ENCODE results near the gene CATSPERE. TPM values are rescaled to one million over a fixed set of nuclear protein-coding genes. Genes with fewer than 3 reads are reported as not detected.

CATSPERE gene
- total RNA-seq, 1 experiment from 2014 or later = 1.2 TPM

DNA sequence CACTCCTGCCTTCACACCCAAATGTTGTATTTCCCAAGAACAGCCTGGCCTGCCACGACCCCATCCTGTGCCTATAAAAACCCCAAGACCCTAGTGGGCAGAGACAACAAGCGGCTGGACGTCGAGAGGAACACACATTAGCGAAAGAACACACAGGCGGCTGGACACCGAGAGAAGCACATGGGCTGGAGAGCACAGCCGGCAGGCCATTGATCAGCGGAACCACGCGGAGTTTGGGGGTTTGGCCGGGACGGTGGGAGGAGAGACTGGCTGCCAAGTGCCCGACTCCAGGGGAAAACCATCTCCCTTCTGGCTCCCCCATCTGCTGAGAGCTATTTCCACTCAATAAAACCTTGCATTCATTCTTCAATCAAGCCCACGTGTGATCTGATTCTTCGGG is 181.5 kb downstream of the CATSPERE start:
- Histone ChIP-seq H3K27me3 (ENCODE audit: insufficient read depth, low read depth) (peaks cover 5% of the 10 kb centered on the region; the same call in 1 of the 2 replicates), H4K20me1 (ENCODE audit: insufficient read depth) (no peaks in the 10 kb centered on the region), H3F3A (ENCODE audit: insufficient read depth, low read depth) (no peaks in the 10 kb centered on the region), H2AFZ (no peak overlapping the region), H3K79me2 (ENCODE audit: low read depth) (no peaks in the 10 kb centered on the region), H3K27ac (no peak overlapping the region), H3K4me3 (no peak overlapping the region), H3K4me2 (no peak overlapping the region), H3K36me3 (ENCODE audit: low read depth) (no peaks in the 10 kb centered on the region), H3K9me3 (ENCODE audit: insufficient read depth, low read depth) (no peaks in the 10 kb centered on the region), H3K4me1 (replicated peaks; ENCODE audit: insufficient read depth) (no peaks in the 10 kb centered on the region), H3K9me2 (ENCODE audit: insufficient read depth) (no peaks in the 10 kb centered on the region)
- intact Hi-C loops (cut with micrococcal nuclease; ENCODE audit: unreplicated experiment) = no loop called here
- POLR2A ChIA-PET (ENCODE audit: unreplicated experiment) = no interaction called here
- DNase-seq = no peak
- TF ChIP-seq EZH2 (IDR thresholded peaks at IDR 0.05; ENCODE audit: low read depth) = no peak
- TF ChIP-seq, protein P1, sequence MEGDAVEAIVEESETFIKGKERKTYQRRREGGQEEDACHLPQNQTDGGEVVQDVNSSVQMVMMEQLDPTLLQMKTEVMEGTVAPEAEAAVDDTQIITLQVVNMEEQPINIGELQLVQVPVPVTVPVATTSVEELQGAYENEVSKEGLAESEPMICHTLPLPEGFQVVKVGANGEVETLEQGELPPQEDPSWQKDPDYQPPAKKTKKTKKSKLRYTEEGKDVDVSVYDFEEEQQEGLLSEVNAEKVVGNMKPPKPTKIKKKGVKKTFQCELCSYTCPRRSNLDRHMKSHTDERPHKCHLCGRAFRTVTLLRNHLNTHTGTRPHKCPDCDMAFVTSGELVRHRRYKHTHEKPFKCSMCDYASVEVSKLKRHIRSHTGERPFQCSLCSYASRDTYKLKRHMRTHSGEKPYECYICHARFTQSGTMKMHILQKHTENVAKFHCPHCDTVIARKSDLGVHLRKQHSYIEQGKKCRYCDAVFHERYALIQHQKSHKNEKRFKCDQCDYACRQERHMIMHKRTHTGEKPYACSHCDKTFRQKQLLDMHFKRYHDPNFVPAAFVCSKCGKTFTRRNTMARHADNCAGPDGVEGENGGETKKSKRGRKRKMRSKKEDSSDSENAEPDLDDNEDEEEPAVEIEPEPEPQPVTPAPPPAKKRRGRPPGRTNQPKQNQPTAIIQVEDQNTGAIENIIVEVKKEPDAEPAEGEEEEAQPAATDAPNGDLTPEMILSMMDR (conservative IDR thresholded peaks at IDR 0.05) = no peak
- CTCF ChIA-PET = no interaction called here
- no TSS peak for BruUV-seq (replicated peaks)

DNA sequence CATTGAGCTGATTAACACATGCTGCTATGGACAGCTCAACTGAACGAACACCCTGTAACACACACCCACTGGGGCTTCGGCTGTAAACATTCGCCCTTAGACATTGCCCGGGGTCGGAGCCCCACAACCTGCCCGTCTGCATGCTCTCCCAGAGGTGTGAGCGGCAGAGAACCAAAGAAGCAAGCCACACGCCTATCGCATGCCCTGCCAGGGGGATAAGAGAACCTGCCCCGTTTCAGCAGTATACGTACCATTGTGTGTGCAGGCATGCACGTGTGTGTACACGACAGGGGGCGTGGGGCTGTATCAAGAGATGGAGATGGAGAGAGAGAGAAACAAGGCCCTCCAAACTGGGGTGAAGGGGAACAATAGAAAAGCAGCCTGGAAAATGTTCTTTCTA is 181.9 kb downstream of the CATSPERE start:
- Histone ChIP-seq H3K9me2 (ENCODE audit: insufficient read depth) (no peaks in the 10 kb centered on the region), H3K27me3 (ENCODE audit: insufficient read depth, low read depth) (peaks cover 5% of the 10 kb centered on the region; the same call in 1 of the 2 replicates), H3K4me1 (replicated peaks; ENCODE audit: insufficient read depth) (no peaks in the 10 kb centered on the region), H2AFZ (no peak overlapping the region), H3K4me2 (no peak overlapping the region), H3K36me3 (ENCODE audit: low read depth) (no peaks in the 10 kb centered on the region), H4K20me1 (ENCODE audit: insufficient read depth) (no peaks in the 10 kb centered on the region), H3K79me2 (ENCODE audit: low read depth) (no peaks in the 10 kb centered on the region), H3K4me3 (no peak overlapping the region), H3F3A (ENCODE audit: insufficient read depth, low read depth) (no peaks in the 10 kb centered on the region), H3K9me3 (ENCODE audit: insufficient read depth, low read depth) (no peaks in the 10 kb centered on the region), H3K27ac (no peak overlapping the region)
- no TSS peak for BruUV-seq (replicated peaks)
- TF ChIP-seq EZH2 (IDR thresholded peaks at IDR 0.05; ENCODE audit: low read depth) = no peak
- TF ChIP-seq, protein P1 (conservative IDR thresholded peaks at IDR 0.05) = no peak
- intact Hi-C loops (cut with micrococcal nuclease; ENCODE audit: unreplicated experiment) = no loop called here
- DNase-seq = no peak
- ChIA-PET CTCF (no interaction called here), POLR2A (ENCODE audit: unreplicated experiment) (interaction anchor here (0.5 kb wide), 1 partner anchor 647 kb away, joined by 3 read pairs; no protein-coding TSS in a partner anchor)

GRCh38 chr1:244645414-244645813 is 184.3 kb downstream of the CATSPERE start:
- Histone ChIP-seq H3K4me2 (no peak overlapping the region), H3K9me3 (ENCODE audit: insufficient read depth, low read depth) (no peaks in the 10 kb centered on the region), H3K27me3 (ENCODE audit: insufficient read depth, low read depth) (peaks cover 5% of the 10 kb centered on the region; the same call in 1 of the 2 replicates), H3K79me2 (ENCODE audit: low read depth) (no peaks in the 10 kb centered on the region), H3K4me1 (replicated peaks; ENCODE audit: insufficient read depth) (no peaks in the 10 kb centered on the region), H3K36me3 (ENCODE audit: low read depth) (no peaks in the 10 kb centered on the region), H3K4me3 (no peak overlapping the region), H3F3A (ENCODE audit: insufficient read depth, low read depth) (no peaks in the 10 kb centered on the region), H4K20me1 (ENCODE audit: insufficient read depth) (no peaks in the 10 kb centered on the region), H2AFZ (no peak overlapping the region), H3K27ac (no peak overlapping the region), H3K9me2 (ENCODE audit: insufficient read depth) (no peaks in the 10 kb centered on the region)
- no TSS peak for BruUV-seq (replicated peaks)
- POLR2A ChIA-PET (ENCODE audit: unreplicated experiment) = no interaction called here
- intact Hi-C loops (cut with micrococcal nuclease; ENCODE audit: unreplicated experiment) = no loop called here
- DNase-seq = no peak
- TF ChIP-seq, protein P1 (conservative IDR thresholded peaks at IDR 0.05) = no peak
- no peak for TF ChIP-seq EZH2 (IDR thresholded peaks at IDR 0.05; ENCODE audit: low read depth)
- CTCF ChIA-PET = no interaction called here
